ES-I3 (cell line): Measurements from ENCODE around the gene CST11.

Experiments
- H3K36me3 ChIP-seq: 2 replicates; pipeline ENCODE4 v1.6.1; 2013; ENCODE audit warnings: mild to moderate bottlenecking, low read length, control low read depth, moderate library complexity; ENCODE audit not compliant: insufficient read depth
- H3K4me1 ChIP-seq: 2 replicates; pipeline ENCODE4 v1.6.1; 2013; ENCODE audit warnings: mild to moderate bottlenecking, control low read depth, low read length; ENCODE audit not compliant: insufficient read depth
- H3K9ac ChIP-seq: 2 replicates; pipeline ENCODE4 v1.6.1; 2013; ENCODE audit warnings: low read depth, mild to moderate bottlenecking, low read length, moderate library complexity
- H3K9me3 ChIP-seq: 2 replicates; pipeline ENCODE4 v1.6.1; 2013; ENCODE audit warnings: mild to moderate bottlenecking, low read length, moderate library complexity; ENCODE audit not compliant: control insufficient read depth, insufficient read depth

Gene CST11

GRCh38 chr20:23407781-23408464 lies 44.8 kb downstream of the CST11 start:
- H3K4me1 ChIP-seq, result peaks cover 6% of the 10 kb centered on the region; the same call in 1 of the 2 replicates
- no peak overlapping the region for H3K9ac ChIP-seq
- no peaks in the 10 kb centered on the region for H3K9me3 ChIP-seq
- H3K36me3 ChIP-seq, result peaks cover 4% of the 10 kb centered on the region; the same call in 1 of the 2 replicates

- no peaks in the 10 kb centered on the region for H3K9me3 ChIP-seq
- H3K36me3 ChIP-seq, result peaks cover 4% of the 10 kb centered on the region; the same call in 1 of the 2 replicates
- peaks cover 6% of the 10 kb centered on the region; the same call in 1 of the 2 replicates for H3K4me1 ChIP-seq
- no peak overlapping the region for H3K9ac ChIP-seq
These were observed 45.8 kb downstream of the CST11 start for GRCh38 chr20:23406880-23407279.

- Histone ChIP-seq H3K4me1 (no peaks in the 10 kb centered on the region), H3K9ac (no peak overlapping the region), H3K9me3 (no peaks in the 10 kb centered on the region), H3K36me3 (peaks cover 4% of the 10 kb centered on the region; the same call in 1 of the 2 replicates)
These were observed 48.5 kb downstream of the CST11 start for GRCh38 chr20:23404196-23404595.

GRCh38 chr20:23403751-23404150 lies 48.9 kb downstream of the CST11 start:
- Histone ChIP-seq H3K36me3 (peaks cover 4% of the 10 kb centered on the region; the same call in 1 of the 2 replicates), H3K9ac (no peak overlapping the region), H3K4me1 (no peaks in the 10 kb centered on the region), H3K9me3 (no peaks in the 10 kb centered on the region)

GRCh38 chr20:23401051-23401450 lies 51.6 kb downstream of the CST11 start:
- no peaks in the 10 kb centered on the region for H3K9me3 ChIP-seq
- H3K9ac ChIP-seq, result no peak overlapping the region
- H3K36me3 ChIP-seq, result no peaks in the 10 kb centered on the region
- no peaks in the 10 kb centered on the region for H3K4me1 ChIP-seq
